Measurements from ENCODE around the gene ZBTB21. TPM values are rescaled to one million over a fixed set of nuclear protein-coding genes. Genes with fewer than 3 reads are reported as not detected.
"Not testable (repeated sequence)": the region's sequence is repeated elsewhere in the genome, so short reads cannot be mapped to it uniquely, and the experiment has no call there.

Gene ZBTB21
- total RNA-seq, 3 donors from 2014 or later, result 15.2 to 18.1 (median 16.1) TPM

DNA sequence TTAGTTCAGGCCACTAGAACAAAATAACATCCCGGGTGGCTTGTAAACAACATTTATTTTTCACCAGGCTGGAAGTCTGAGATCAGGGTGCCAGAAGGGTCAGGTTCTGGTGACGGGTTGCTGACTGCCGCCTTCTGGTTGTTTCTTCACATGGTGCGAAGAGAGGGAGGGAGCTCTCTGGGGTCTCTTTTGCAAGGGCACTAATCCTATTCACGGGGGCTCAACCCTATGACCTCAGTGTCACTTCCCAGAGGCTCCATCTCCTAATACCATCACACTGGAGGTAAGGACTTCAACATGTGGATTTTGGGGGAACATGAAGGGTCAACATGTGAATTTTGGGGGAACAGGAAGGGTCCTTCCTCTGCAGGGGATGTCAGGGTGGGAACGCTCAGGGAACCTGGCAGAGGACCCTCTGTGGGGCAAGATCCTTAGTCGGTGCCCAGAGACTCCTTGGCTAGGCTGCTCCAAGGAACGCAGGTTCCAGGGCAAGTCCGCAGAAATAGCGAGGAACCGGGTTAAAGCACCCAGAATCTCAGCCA is 47.7 kb downstream of the ZBTB21 start:
- no peak overlapping the region for H3K4me3 ChIP-seq
- no peaks in the 10 kb centered on the region for H3K27me3 ChIP-seq
- DNase-seq (ENCODE audit: low spot score in 2 of 2), result no peak

GRCh38 chr21:41961753-41962152 is 48.4 kb downstream of the ZBTB21 start:
- no peak for TF ChIP-seq POLR2A (IDR thresholded peaks at IDR 0.05)
- TF ChIP-seq, protein P1, sequence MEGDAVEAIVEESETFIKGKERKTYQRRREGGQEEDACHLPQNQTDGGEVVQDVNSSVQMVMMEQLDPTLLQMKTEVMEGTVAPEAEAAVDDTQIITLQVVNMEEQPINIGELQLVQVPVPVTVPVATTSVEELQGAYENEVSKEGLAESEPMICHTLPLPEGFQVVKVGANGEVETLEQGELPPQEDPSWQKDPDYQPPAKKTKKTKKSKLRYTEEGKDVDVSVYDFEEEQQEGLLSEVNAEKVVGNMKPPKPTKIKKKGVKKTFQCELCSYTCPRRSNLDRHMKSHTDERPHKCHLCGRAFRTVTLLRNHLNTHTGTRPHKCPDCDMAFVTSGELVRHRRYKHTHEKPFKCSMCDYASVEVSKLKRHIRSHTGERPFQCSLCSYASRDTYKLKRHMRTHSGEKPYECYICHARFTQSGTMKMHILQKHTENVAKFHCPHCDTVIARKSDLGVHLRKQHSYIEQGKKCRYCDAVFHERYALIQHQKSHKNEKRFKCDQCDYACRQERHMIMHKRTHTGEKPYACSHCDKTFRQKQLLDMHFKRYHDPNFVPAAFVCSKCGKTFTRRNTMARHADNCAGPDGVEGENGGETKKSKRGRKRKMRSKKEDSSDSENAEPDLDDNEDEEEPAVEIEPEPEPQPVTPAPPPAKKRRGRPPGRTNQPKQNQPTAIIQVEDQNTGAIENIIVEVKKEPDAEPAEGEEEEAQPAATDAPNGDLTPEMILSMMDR (IDR thresholded peaks at IDR 0.05), result no peak
- TF ChIP-seq POLR2AphosphoS5 (IDR thresholded peaks at IDR 0.05), result no peak
- no peaks in the 10 kb centered on the region for H3K27me3 ChIP-seq
- no peak overlapping the region for H3K4me3 ChIP-seq
- intact Hi-C loops (cut with DNase I; ENCODE audit: low total_unique reads), result no loop called here
- DNase-seq (ENCODE audit: low spot score in 2 of 2), result peak in 1 of 2 donors; percentile 14
- H3K27ac ChIP-seq, result no peak overlapping the region
- peaks cover 0 to 14% of the 10 kb centered on the region in 2 donors for H3K4me1 ChIP-seq
- H3K9me3 ChIP-seq, result no peaks in the 10 kb centered on the region
- H3K36me3 ChIP-seq, result no peaks in the 10 kb centered on the region

More for the DNA sequence above, 47.7 kb downstream of the ZBTB21 start:
- Histone ChIP-seq H3K9me3 (no peaks in the 10 kb centered on the region), H3K4me1 (peaks cover 0 to 6% of the 10 kb centered on the region in 2 donors), H3K36me3 (no peaks in the 10 kb centered on the region), H3K27ac (no peak overlapping the region)
- TF ChIP-seq POLR2A (IDR thresholded peaks at IDR 0.05), result no peak
- TF ChIP-seq POLR2AphosphoS5 (IDR thresholded peaks at IDR 0.05), result no peak
- TF ChIP-seq, protein P1 (IDR thresholded peaks at IDR 0.05), result no peak
- intact Hi-C loops (cut with DNase I; ENCODE audit: low total_unique reads), result no loop called here

GRCh38 chr21:41961282-41961701 is 48.9 kb downstream of the ZBTB21 start:
- Histone ChIP-seq H3K27ac (no peak overlapping the region), H3K36me3 (no peaks in the 10 kb centered on the region), H3K4me3 (no peak overlapping the region), H3K4me1 (peaks cover 0 to 16% of the 10 kb centered on the region in 2 donors), H3K27me3 (no peaks in the 10 kb centered on the region), H3K9me3 (no peaks in the 10 kb centered on the region)
- intact Hi-C loops (cut with DNase I; ENCODE audit: low total_unique reads), result no loop called here
- TF ChIP-seq POLR2AphosphoS5 (IDR thresholded peaks at IDR 0.05) (no peak), POLR2A (IDR thresholded peaks at IDR 0.05) (no peak)
- TF ChIP-seq, protein P1 (IDR thresholded peaks at IDR 0.05), result no peak
- DNase-seq (ENCODE audit: low spot score in 2 of 2), result peak in 1 of 2 donors; percentile 19

GRCh38 chr21:41960386-41960785 is 49.8 kb downstream of the ZBTB21 start:
- Histone ChIP-seq H3K4me1 (peaks cover 0 to 16% of the 10 kb centered on the region in 2 donors), H3K27me3 (no peaks in the 10 kb centered on the region), H3K27ac (no peak overlapping the region), H3K36me3 (no peaks in the 10 kb centered on the region), H3K4me3 (no peak overlapping the region), H3K9me3 (no peaks in the 10 kb centered on the region)
- intact Hi-C loops (cut with DNase I; ENCODE audit: low total_unique reads), result no loop called here
- no peak for DNase-seq (ENCODE audit: low spot score in 2 of 2)
- TF ChIP-seq, protein P1 (IDR thresholded peaks at IDR 0.05), result no peak
- no peak for TF ChIP-seq POLR2A (IDR thresholded peaks at IDR 0.05)
- no peak for TF ChIP-seq POLR2AphosphoS5 (IDR thresholded peaks at IDR 0.05)

GRCh38 chr21:41959697-41960096 is 50.5 kb downstream of the ZBTB21 start:
- peak in 1 of 2 donors; percentile 9 for DNase-seq (ENCODE audit: low spot score in 2 of 2)
- H3K27me3 ChIP-seq; H3K4me3 ChIP-seq; H3K27ac ChIP-seq; intact Hi-C loops (cut with DNase I; ENCODE audit: low total_unique reads); H3K9me3 ChIP-seq; H3K36me3 ChIP-seq: not testable (repeated sequence)
- peaks cover 0 to 16% of the 10 kb centered on the region in 2 donors for H3K4me1 ChIP-seq
